GM12865 (cell line): ENCODE measurements around the gene FOXA2.

Experiments used
- DNase-seq: peaks from one replicate; pipeline ENCODE4 v3.0.0; 2010; ENCODE audit warnings: low read depth
- H3K4me3 ChIP-seq: 2 replicates; pipeline ENCODE4 v1.5.1; 2011; ENCODE audit warnings: mild to moderate bottlenecking, low read depth, low read length, control low read depth
- TF ChIP-seq, protein P1 (sequence below): IDR thresholded peaks from 2 replicates; pipeline ENCODE4 v1.5.1; 2011; ENCODE audit warnings: low read length, control low read depth, low read depth, inconsistent platforms; ENCODE audit not compliant: insufficient read depth; ENCODE audit errors: missing control alignments

FOXA2 gene

DNA sequence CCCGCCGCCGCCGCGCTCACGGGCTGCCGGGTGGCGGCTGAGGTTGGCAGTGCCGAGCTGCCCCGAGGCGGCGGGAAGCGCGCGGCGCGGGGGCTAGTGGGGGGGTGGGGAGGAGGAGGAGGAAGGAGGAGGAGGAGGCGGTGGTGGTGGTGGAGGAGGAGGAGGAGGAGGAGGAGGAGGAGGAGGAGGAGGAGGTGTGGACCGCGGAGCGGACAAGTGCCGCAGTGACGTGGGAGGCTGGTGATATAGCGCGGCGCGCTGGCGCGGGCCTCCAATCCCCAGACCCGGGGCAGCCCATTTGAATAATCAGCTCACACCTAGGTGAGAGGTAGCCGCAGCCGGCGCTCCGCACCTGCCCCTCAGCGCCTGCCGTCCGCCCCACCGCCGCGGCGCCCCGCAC is at the start of gene FOXA2:
FOXA2 (minus strand) TSS at position 51 of the 400 bp plus-strand sequence. CDS start 294 bp downstream, outside the sequence.
- TF ChIP-seq, protein P1, sequence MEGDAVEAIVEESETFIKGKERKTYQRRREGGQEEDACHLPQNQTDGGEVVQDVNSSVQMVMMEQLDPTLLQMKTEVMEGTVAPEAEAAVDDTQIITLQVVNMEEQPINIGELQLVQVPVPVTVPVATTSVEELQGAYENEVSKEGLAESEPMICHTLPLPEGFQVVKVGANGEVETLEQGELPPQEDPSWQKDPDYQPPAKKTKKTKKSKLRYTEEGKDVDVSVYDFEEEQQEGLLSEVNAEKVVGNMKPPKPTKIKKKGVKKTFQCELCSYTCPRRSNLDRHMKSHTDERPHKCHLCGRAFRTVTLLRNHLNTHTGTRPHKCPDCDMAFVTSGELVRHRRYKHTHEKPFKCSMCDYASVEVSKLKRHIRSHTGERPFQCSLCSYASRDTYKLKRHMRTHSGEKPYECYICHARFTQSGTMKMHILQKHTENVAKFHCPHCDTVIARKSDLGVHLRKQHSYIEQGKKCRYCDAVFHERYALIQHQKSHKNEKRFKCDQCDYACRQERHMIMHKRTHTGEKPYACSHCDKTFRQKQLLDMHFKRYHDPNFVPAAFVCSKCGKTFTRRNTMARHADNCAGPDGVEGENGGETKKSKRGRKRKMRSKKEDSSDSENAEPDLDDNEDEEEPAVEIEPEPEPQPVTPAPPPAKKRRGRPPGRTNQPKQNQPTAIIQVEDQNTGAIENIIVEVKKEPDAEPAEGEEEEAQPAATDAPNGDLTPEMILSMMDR: no peak
- no peak within 1 kb of the TSS for H3K4me3 ChIP-seq
- DNase-seq: no peak

DNA sequence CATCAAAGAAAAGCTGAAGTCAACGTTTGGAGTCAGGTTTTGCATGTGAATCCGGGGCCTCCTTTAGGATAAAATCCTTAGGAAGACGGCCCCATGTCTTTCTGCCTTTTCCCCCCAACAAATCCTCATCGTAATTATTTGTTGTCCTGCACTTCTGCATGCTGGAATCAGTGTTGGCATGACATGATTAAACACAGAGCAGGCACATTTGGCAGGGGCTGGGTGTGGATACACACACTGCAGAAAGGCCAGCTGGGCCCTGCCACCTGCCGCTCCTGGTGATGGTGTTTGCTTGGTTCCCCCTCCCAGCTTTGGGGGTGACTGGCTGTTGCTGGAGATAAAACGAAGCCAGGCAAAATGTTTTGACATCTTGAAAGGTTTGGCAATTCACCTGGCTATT is 46.3 kb upstream of the FOXA2 start:
- TF ChIP-seq, protein P1: no peak
- no peak for DNase-seq

DNA sequence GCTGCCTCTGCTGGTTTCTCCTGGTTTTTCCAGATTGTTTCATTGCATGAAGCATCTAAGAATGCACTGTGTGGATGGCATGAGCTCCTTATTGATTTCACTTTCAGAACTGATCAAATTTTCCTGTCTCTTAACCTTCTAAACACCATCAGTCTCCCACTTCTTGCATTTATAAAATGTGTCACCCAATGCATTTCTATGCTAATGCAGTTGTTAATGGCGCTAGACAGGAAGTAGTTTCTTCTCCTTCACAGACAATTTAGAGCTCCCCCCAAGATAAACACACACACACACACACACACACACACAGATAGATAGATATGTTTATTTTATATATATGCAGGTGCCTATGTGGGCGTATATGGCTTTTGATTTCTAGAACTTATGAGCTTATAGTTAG is 45.6 kb upstream of the FOXA2 start:
- TF ChIP-seq, protein P1: no peak
- no peak for DNase-seq
- no peak overlapping the region for H3K4me3 ChIP-seq

More for the DNA sequence above, 46.3 kb upstream of the FOXA2 start:
- no peak overlapping the region for H3K4me3 ChIP-seq

DNA sequence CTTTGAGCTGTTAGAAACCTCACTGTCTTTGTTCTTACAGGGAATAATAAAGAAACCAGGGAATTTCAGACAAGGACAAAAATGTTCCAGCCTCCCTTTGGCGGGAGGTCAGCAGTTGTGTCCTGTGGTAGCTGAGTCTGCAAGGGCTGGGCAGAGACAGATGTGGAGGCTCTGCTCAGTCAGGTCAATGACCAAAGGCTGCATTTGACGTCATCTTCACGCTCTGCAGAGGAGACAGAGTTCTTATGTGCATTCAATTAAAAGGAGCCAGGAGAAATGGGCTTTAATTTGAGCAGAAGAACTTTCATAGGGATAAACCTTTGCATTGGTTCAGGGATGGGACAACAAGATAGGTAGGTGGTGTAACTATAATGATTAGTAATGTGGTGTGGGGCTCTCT is 45.1 kb upstream of the FOXA2 start:
- no peak for DNase-seq
- TF ChIP-seq, protein P1: no peak
- H3K4me3 ChIP-seq: no peak overlapping the region

DNA sequence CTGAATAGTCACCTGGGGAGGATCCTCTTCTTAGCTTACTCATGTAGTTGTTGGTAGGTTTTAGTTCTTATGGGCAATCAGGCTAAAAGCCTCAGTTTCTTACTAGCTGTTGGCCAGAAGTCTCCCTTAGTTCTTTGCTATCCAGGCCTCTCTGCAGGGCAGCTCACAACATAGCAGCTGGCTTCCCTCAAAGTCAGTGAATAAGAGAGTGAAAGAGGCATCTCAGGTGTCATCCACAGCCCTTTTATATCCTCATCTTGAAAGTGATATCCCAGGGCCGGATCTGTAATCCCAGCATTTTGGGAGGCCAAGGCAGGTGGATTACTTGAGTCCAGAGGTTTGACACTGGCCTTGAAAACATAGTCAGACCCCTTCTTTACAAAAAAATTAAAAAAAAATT is 42.1 kb upstream of the FOXA2 start:
- H3K4me3 ChIP-seq: no peak overlapping the region
- no peak for DNase-seq
- TF ChIP-seq, protein P1: no peak

DNA sequence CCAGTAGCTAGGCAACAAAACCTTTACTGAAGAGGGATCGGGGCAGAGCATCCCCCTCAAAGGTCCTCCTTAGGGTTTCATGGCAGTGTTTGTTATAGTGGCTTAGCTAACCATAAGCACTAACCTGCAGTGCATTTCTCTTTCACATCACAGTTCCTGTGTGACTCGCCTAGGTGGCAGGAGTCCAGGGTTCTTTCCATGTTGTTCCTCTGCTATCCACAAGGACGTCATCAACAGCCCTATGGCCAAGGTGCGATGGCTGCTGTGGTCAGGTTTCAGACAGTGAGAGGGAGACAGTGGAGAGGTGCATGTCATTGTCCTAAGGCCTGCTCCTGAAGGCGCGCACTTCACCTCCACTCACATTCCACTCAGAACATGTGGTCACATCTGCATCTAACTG is 38.8 kb upstream of the FOXA2 start:
- no peak overlapping the region for H3K4me3 ChIP-seq
- DNase-seq: no peak
- TF ChIP-seq, protein P1: no peak

DNA sequence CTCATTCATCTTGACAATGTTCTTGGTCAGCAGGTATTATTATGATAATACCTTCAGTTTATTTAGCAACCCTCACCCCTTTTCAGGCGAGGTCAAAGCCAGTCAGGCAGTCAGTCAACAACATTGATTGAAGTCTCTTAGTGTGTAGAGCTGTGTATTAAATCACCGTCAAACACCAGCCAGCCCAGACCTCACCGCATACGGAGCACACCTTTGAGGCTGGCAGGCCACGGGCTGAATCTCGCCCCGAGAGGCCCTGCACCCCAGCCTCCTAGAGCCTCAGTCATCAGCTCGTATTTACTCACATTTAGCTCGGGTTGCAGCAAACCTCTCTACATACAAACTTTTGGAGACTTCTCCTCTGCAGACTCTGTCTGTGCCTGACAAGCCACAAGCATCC is 36.0 kb upstream of the FOXA2 start:
- TF ChIP-seq, protein P1: no peak
- no peak overlapping the region for H3K4me3 ChIP-seq
- no peak for DNase-seq
